HL-60 (cell line): Measurements from ENCODE around the gene HSD11B1.
A peak's percentile ranks its signal among the peaks of the same experiment; 100 is the strongest.

Experiments used
- DNase-seq, 2 experiments: peaks; one replicate each; pipeline ENCODE4 v3.0.0-alpha.2; 2010 to 2020; ENCODE audit warnings: low read depth in 1 of 2, low spot score in 1 of 2
- H3K27ac ChIP-seq: fragments of 250-450 bp; sonication (Bioruptor Pico); replicated peaks from 2 replicates; pipeline ENCODE4 v1.5.1; 2020; ENCODE audit warnings: mild to moderate bottlenecking, moderate library complexity
- H3K27me3 ChIP-seq: fragments of 250-450 bp; sonication (Bioruptor Pico); 2 replicates; pipeline ENCODE4 v1.5.1; 2021; ENCODE audit warnings: mild to moderate bottlenecking, moderate library complexity; ENCODE audit not compliant: insufficient read depth, poor library complexity, severe bottlenecking
- H3K4me3 ChIP-seq: replicated peaks from 2 replicates; pipeline ENCODE4 v1.5.1; 2011; ENCODE audit warnings: mild to moderate bottlenecking, control low read depth, low read length; ENCODE audit not compliant: insufficient read depth
- CTCF ChIP-seq: IDR thresholded peaks from one replicate; pipeline ENCODE4 v1.5.1; 2011; ENCODE audit warnings: low read length, control low read depth, inconsistent platforms; ENCODE audit not compliant: insufficient read depth
- GABPA ChIP-seq: IDR thresholded peaks from 2 replicates; pipeline ENCODE4 v1.6.1; 2012; ENCODE audit warnings: low read depth
- POLR2AphosphoS5 ChIP-seq: IDR thresholded peaks from 2 replicates; pipeline ENCODE4 v1.6.1; 2012; ENCODE audit warnings: low read depth
- SPI1 ChIP-seq: IDR thresholded peaks from 2 replicates; pipeline ENCODE4 v1.6.1; 2012; ENCODE audit warnings: low read depth, mild to moderate bottlenecking, borderline replicate concordance
- TF ChIP-seq, protein P1 (sequence below): IDR thresholded peaks from 2 replicates; pipeline ENCODE4 v1.6.1; 2012; ENCODE audit warnings: low read depth; ENCODE audit not compliant: insufficient replicate concordance

The HSD11B1 gene

DNA sequence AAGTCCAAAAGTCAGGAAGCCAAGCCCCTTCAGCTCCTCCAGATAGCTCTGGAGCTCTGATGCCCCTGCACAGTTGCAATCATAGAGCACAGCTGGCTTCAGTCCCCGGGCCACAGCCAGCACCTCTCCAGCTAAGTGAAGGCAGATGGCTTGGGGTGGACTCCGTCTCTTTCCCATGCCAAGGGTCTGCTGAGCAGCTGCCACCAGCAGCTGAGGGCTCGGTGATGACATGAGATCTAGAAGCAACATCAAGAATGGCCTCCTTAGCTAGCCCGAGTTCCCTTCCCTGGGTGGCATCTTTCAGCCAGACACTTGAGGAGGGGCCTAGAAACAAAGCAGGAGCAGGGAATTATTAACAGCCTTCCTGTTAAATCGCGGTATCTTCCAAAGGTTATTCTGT, 78.7 kb downstream of the HSD11B1 start:
- H3K27ac ChIP-seq: no peak overlapping the region
- TF ChIP-seq, protein P1, sequence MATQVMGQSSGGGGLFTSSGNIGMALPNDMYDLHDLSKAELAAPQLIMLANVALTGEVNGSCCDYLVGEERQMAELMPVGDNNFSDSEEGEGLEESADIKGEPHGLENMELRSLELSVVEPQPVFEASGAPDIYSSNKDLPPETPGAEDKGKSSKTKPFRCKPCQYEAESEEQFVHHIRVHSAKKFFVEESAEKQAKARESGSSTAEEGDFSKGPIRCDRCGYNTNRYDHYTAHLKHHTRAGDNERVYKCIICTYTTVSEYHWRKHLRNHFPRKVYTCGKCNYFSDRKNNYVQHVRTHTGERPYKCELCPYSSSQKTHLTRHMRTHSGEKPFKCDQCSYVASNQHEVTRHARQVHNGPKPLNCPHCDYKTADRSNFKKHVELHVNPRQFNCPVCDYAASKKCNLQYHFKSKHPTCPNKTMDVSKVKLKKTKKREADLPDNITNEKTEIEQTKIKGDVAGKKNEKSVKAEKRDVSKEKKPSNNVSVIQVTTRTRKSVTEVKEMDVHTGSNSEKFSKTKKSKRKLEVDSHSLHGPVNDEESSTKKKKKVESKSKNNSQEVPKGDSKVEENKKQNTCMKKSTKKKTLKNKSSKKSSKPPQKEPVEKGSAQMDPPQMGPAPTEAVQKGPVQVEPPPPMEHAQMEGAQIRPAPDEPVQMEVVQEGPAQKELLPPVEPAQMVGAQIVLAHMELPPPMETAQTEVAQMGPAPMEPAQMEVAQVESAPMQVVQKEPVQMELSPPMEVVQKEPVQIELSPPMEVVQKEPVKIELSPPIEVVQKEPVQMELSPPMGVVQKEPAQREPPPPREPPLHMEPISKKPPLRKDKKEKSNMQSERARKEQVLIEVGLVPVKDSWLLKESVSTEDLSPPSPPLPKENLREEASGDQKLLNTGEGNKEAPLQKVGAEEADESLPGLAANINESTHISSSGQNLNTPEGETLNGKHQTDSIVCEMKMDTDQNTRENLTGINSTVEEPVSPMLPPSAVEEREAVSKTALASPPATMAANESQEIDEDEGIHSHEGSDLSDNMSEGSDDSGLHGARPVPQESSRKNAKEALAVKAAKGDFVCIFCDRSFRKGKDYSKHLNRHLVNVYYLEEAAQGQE: no peak
- TF ChIP-seq SPI1 (no peak), CTCF (no peak), POLR2AphosphoS5 (no peak), GABPA (no peak)
- peak overlapping the region; percentile 80 for H3K4me3 ChIP-seq
- no peak for DNase-seq
- H3K27me3 ChIP-seq: no peaks in the 10 kb centered on the region
